ENCODE results near the gene PPIP5K2.
A peak's percentile ranks its signal among the peaks of the same experiment; 100 is the strongest.
"Not testable (repeated sequence)": the region's sequence is repeated elsewhere in the genome, so short reads cannot be mapped to it uniquely, and the experiment has no call there.

The PPIP5K2 gene

DNA sequence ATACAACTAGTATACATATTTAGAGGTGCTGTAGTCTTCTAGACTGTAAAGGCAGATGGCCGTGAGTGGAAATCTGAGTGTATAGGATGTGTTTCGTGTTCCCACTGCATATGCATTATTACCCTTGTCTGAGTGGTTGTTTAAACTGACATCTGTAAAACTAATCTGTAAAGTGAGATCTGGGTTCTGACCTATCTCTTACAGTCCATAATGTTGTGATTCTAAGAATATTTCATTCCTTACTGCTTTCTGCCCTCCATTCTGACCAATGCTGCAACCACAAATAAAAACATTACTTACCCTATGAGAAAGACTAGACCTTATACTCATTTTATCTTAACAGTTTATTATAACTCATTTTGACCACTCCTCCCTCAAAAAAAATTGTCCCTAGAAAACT, 90.9 kb downstream of the PPIP5K2 start:
- no peak for DNase-seq

DNA sequence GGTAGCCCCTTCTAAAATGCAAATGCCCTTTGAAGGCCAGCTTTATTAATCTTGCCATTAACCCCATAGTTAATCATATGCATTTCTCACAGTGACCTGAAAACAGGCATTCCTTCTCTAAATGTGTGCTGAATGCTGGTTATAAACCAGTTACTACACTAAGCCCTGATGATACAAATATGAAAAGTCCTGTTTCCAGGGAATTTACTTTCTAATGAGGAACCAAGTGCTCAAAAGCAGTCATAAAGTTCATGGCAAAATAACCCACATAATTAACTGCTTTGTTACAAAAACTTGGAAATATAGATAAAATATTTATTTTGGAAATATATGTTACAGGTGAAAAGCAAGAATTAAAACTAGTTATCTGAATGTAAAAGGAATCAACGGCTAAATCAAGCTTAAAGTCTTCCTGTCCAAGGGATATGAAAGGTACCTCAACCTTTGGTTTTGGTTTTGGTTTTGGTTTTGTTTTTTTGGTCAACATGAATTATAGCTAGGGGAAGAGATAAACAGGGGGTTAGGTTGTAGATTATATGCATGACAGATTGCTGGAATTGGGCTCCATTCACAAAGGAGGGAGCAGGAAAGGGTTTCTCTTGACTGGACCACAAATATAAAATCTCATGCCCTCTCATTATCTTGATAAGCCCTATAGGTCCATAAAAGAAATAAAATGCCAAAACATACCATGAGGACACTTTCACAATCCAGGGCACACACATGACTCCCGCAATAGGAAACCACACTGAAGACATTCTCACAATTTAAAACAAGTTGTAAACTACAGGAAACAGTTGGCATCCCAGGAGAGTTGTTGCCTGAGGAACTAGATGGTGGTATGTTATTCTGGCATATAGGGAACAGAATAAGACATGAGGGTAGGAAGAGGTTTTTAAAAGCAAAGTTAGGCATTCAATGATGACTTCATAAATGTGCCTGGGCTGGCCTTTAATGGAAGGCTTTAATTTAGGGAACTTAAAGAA, 91.8 kb downstream of the PPIP5K2 start:
- no peak for DNase-seq

DNA sequence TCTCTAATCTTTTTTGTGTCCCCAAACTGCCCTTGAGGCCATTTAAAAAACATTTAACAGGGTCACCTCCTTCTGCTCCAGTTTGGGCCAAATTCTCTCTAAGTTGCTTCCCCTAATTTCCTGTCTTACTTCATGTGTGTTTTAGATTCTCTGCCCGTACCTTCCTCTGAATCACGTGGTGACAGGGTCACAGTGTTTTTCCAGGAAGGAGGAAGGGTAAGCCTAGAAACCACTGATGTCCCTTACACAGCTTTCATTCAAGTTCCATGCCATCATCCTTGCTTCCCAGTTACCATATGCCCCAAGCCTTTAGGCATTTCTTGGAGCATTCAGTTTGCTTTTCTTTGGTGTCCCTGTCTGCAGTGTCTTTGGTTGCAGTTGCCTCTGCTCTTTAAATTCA, 96.0 kb downstream of the PPIP5K2 start:
- no peak for DNase-seq

DNA sequence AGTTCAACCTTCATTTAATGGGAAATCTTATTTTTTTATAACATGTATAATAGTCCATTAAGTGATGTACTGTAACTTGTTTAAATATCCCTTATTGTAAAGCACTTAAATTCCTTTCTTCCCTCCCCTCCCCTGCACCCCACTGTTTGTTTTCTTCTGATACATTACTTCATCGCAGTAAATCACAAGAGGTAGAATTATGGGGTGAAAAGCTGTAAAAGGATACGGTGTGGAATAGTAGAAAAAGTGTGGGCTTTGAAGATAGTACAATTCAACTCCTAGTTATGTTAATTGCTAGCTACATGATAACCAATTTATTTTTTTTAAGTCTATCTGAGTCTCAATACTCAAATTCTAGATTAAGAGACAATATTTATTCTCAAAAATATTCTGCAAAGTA, 96.6 kb downstream of the PPIP5K2 start:
- no peak for DNase-seq

DNA sequence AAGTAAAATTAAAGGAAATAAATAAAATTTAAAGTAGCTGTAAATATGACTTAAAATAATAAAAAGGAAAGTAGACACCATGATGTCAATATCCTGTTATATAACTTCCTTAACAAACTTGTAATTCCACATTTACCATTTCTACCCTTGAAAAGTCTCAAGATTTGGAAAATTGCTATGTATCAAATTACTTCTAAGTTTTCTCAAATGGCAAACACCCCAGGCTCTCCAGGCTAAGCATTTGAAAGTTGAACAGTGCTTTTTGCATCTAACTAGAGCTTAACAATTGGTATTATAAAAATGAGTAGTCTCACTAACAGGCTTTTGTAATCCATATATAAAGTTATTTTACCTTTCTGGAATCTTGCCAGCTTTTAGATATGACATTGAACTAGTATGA, 97.0 kb downstream of the PPIP5K2 start:
- no peak for DNase-seq

DNA sequence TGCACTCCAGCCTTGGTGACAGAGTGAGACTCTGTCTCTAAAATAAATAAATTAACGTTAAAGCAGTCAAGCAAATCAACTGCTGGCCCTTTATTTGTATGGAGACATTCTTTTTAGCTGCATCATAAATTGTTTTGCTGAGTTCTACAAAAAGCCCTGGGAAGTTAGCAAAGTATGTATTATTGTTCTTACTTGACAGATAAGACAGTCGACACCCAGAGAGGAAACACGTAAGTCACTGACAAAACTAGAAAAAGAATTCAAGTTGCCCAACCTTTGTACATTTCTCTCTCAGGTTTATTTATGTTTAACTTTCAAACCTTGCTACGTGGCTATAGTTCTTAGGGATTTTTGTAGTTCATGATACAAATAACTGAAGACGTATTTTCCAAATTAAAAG, 98.1 kb downstream of the PPIP5K2 start:
- DNase-seq, result no peak

DNA sequence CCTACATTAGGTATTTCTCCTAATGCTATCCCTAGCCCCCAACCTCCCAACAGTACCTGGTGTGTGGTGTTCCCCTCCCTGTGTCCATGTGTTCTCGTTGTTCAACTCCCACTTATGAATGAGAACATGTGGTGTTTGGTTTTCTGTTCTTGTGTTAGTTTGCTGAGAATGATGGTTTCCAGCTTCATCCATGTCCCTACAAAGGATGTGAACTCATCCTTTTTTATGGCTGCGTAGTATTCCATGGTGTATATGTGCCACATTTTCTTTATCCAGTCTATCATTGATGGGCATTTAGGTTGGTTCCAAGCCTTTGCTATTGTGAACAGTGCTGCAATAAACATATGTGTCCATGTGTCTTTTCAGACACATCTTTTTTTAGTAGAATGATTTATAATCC, 99.0 kb downstream of the PPIP5K2 start:
- not testable (repeated sequence) for DNase-seq

DNA sequence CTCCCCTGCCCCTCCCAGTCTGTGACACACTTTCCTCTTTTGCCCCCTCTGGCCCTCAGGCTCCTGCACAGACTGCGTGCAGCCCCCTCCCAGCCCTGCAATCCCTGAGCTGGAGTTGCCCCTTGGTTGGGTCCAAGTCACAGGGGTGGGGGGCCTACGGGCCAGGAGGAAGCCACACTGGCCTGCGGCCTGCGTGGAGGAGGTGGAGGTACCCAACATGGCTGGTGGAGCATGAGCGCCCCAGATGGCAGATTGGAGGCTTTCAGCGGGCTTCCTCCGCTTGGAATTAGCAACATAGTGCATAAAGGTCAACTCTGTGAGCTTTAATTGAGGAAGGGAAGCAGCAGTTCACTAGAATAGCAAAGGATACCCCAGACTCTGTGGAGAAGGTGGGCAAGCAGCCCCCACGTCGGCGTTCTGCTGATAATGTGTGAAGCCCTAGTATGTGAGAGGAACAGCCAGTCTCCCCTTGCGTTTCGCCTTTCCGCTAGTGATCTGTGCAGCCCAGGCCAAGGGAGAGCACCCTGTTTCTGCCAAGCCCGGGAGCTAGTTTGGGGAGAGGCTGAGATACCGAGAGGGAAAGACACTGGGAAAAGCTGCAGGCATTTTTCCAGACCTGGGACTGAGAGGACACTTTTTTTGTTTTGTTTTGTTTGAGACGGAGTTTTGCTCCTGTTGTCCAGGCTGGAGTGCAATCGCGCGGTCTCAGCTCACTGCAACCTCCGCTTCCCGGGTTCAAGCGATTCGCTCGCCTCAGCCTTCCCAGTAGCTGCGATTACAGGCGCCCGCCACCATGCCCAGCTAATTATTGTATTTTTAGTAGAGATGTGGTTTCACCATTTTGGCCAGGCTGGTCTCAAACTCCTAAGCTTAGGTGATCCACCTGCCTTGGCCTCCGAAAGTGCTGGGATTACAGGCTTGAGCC, 103.2 kb downstream of the PPIP5K2 start:
- DNase-seq, result no peak

DNA sequence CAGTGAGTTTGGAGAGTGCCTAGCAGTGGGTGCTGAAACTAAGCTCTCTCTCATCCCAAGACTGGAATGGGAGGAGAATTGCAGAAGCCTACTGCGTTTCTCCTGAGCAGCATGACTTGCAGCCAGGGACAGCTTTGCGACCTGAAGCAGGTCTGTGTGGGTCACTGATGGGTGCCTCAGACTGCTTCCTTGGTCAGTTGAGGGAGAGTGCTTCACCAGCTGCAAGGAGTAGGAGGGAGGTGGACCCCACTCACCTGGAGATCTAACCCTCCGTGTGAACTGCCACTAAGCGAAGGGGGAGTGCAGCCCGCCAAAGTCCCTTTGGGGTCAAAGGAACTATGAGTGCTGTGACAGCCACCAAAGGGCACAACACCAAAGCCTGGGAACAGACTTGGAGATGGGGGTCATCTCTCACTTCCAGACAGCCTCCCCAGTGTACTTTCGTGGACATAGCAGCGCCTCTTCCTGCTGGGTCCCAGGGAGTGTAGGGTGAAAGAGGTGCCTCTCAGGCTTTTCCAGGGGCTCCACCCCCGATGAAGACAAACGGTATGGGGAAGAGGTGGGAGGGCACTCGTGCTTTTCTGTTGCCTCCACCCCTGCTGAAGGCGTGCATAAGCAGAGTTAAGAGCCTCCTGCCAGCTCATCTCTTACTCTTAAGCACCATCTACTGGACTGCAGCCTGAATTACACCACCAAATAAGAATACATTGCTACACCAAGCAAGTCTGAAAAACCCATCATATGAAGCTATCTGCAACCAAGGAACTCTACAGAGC, 104.2 kb downstream of the PPIP5K2 start:
- peak; percentile 10 for DNase-seq

DNA sequence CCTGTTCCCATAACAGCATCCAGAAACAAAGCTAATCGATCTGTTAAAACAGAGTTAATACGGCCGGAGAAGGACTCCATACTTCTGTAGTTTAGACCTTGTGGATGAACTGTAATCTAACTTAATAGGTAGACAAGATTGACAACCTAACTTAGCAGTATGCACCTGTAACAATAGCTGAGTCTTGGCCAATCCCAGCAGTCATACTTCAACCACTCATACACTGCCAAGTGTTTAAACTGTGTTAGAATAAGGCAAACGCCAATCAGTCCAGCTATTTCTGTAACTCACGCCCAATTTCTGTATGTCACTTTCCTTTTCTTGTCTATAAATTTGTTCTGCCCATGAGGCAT, 104.8 kb downstream of the PPIP5K2 start:
- DNase-seq, result no peak

DNA sequence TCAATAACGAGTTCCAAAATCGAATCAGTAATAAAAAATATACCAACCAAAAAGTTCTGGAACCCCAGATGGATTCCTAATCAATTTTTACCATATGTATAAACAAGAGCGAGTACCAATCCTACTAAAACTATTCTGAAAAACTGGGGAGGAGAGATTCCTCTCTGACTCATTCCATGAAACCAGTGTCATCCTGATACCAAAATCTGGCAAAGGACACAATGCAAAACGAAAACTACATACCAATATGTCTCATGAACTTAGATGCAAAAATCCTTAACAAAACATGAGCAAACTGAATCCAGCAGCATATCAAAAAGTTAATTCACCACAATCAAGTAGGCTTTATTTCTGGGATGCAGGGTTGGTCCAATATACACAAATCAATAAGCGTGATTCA, 108.0 kb downstream of the PPIP5K2 start:
- no peak for DNase-seq

DNA sequence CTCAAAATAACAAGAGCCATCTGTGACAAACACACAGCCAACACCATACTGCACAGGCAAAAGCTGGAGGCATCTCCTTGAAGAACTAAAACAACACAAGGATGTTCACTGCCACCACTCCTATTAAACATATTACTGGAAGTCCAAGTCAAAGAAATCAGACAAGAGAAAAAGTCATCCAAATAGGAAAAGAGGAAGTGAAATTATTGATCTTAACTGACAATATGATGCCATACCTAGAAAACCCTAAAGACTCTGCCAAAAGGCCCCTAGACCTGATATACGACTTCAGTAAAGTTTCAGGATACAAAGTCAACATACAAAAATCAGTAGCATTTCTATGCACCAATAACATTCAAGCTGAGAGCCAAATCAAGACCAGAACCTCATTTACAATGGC, 108.5 kb downstream of the PPIP5K2 start:
- DNase-seq, result no peak

DNA sequence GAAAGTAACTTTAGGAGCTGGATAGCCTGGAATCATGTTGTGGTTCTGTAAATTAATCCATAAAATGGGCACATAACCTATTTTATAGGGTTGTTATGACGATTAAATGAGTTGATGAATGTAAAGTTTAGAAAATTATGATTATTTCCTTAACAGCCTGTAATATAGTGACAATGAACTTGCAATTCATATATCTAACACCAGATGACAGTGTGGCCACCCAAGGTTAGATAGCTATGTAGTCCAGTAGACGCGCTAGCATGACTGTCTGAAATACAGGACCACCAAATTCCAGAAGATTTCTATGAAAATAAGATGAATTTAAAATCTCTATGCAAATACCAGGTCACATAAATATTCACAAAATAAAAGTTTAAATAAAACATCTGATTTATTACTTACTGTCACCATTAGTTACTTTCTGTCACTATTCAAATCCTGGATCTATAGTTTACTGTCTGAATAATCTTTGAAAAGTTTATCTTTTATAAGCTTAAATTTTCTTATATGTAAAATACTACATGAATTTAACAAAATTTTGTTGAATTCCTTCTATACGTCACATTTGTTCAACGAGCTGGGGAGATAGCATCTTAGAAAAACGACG, 112.4 kb downstream of the PPIP5K2 start:
- DNase-seq, result no peak

DNA sequence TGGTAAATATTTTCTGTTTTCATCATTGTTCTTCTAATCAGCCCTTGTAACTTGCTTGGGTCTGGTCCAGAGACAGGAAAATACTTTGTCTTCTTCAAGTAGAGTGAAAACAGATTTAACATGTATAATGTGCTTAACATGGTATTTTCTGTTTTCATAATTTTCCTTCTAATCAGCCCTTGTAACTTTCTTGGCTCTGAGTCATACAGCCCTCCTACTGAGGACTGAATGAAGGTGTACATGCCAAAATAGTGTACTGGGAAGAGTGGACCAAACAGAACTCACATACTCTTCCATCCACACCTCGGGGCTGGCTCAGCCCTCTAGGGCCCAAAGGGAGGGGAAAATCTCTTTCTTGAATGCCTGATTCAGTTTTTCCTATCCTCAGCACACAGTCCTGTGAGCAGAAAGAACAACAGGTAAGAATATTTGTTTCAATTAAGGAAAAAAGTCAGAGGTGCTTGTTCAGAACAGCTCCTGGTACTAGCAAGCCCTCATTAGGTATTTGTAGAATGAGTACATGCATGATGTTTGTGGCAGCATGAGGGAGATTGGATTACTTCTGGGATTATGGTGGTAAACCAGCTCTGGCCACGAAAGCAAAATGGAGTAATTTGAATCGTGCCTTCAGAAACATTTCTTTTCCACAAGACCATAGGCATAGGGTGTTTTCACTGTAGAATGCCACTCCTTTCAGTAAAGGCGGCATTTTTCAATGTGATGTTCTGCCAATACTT, 114.3 kb downstream of the PPIP5K2 start:
- no peak for DNase-seq

DNA sequence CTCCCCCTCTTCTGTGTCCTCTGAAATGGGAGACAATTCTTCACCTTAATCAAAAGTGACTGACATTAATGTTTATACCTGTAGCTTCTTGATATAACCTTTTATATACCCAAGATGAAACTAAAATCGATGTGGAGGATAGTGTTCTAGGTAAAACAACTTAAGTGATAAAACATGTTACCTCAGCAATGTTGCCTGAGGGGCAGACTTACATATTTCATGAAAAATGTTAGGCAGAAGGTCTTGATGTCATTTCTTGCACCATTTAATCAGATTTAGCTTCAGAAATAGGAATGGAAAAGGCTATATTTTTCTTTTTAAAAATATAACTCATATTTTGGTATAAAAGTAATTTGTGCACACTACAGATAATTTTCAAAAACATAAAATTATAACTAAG, 115.8 kb downstream of the PPIP5K2 start:
- DNase-seq, result no peak

DNA sequence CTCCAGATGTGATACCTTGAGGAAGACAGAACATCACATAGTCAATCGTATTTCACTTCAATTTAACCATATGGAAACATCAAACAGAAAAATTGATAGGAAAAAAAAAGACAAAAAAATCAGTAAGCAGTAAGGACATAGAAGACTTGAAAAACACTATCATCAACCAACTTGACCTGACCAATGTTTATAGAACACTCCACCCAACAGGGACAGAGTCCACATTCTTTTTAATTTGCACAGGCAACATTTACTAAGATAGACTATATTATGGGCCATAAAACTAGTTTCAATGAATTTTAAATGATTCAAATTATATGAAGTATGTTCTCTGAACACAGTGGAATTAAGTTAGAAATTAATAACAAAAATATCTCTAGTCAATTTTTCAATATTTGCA, 117.7 kb downstream of the PPIP5K2 start:
- DNase-seq, result no peak

DNA sequence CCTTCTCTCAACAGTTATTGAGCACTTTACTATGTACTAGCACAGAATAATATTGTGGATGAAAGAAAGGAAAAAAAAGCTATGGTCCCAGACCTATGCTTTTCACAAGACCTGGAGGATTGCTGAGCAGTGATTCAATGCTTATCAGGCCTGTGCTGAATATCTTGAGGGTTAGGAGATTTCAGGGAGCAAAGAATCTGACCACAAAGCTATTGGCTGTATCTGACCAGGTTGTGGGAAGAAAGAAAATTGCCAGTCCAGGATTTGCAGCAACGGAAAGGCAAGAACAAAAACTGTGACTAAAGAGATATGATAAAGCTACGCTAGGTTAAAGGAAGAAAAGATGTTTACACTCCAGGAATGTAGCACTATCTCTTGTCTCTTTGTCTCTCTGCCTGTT, 123.6 kb downstream of the PPIP5K2 start:
- DNase-seq, result no peak

DNA sequence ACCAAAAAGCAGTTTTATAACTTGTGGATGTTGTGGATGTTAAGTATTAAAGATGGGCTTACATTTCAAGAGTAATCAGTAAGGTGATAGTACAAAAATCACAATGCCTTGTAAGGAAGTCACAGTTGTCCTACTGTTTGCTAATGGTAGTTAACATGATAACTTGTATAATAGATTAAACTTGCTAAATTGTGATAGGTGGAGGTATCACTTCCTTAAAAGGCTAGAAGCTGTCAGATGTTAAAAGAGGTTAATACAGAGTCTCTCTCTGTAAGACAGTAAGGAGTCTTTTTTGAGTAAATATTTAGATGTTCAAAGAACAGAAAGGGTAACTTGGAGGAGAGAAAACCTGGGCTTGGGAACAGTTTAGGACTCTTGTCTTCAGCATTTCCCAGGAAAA, 124.3 kb downstream of the PPIP5K2 start:
- DNase-seq, result no peak

DNA sequence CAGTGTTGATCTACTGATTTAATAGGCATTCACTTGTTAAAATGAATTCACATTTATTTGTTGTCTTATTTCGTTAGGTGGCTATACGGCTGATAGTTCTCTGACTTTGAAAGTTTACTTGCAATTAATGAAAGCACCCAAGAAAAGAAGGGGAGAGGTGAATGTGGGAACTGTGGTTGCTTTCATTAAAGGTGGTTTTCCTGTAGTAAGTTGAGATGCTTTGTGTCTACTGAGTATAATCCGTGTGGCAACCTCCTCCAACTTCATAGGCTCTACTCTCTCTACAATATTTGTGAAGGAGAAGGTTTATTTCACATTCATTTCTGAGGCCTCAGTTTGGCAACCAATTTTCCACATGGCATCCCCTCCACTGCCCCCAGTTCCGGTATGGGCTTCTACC, 125.7 kb downstream of the PPIP5K2 start:
- no peak for DNase-seq

DNA sequence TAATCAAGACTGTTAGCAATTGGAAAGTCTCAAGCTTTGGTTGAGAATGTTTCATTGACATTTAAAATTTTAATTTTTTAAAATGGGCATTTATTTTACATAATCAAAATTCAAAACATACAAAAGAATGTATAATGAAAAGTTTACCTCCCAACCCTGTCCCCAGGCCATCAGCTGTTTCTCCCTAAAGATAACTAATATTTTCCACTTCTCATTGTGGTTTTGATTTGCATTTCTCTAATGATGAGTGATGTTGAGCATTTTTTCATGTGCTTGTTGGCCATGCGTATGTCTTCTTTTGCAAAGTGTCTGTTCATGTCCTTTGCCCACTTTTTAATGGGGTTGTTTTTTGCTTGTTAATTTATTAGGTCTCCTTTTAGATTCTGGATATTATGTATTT, 127.0 kb downstream of the PPIP5K2 start:
- DNase-seq, result no peak

DNA sequence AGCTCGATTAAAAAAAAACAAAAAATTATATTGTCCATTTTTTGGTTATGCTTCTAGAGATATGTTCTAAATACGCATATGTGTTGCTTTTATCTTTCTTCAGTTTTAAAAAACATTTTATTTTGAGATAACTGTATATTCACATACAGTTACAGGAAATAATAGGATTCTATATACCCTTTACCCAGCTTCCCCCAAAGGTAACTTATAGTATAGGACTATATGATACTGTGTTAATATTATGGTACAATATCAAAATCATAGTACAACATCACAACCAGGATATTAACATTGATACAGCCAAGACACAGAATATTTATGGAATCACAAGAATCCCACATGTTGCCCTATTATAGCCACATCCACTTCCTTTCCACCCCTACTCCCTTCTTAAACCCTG, 129.0 kb downstream of the PPIP5K2 start:
- DNase-seq, result no peak

DNA sequence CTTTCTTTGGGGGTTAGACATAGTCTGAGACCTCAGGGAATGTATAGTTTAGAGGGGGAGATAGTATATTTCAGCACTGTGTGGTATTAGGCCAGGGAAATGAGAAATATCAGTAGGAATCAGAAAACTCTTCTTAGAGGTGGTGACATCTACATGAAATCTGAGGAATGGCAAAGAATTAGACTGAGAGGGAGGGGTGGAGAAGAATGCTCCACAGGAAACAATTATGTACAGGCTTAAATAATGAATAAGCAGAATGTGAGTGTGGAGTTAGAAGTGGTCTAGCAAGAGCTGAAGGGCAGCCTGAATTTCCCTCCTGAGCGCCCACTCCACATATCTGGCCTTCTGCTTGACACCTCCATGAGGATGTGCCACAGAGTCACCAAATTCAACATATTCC, 134.8 kb downstream of the PPIP5K2 start:
- DNase-seq, result no peak

Measured in stimulated activated CD4-positive, alpha-beta T cell treated with anti-CD3 and anti-CD28 coated beads, Interleukin-1b, Interleukin-23, amount 100 ng/mL, for 48 hours (primary cell).